Iris pigment epithelial cell (primary cell): ENCODE results near the gene CDK2.

Source experiments
- DNase-seq: peaks from one replicate; pipeline ENCODE4 v3.0.0-alpha.2; 2011; ENCODE audit warnings: low read depth

The CDK2 gene

GRCh38 chr12:55938826-55939501, 27.7 kb upstream of the CDK2 start:
- DNase-seq = no peak

GRCh38 chr12:55940065-55940732, 26.4 kb upstream of the CDK2 start:
- DNase-seq = peak; percentile 86

GRCh38 chr12:55942055-55942454, 24.6 kb upstream of the CDK2 start:
- DNase-seq = no peak

GRCh38 chr12:55942577-55943136, 24.0 kb upstream of the CDK2 start:
- DNase-seq = no peak

GRCh38 chr12:55946553-55946952, 20.1 kb upstream of the CDK2 start:
- DNase-seq = no peak

- no peak for DNase-seq
Observed at GRCh38 chr12:55955344-55955743, 11.3 kb upstream of the CDK2 start.

GRCh38 chr12:55955800-55956508, 10.7 kb upstream of the CDK2 start:
- DNase-seq = peak; percentile 69

GRCh38 chr12:55957106-55957859, 9.3 kb upstream of the CDK2 start:
- DNase-seq = no peak

- no peak for DNase-seq
Observed at GRCh38 chr12:55963760-55964159, 2.9 kb upstream of the CDK2 start.

- DNase-seq = no peak
Observed at GRCh38 chr12:55965240-55965639, 1.4 kb upstream of the CDK2 start.

GRCh38 chr12:55965941-55966407, 656 bp upstream of the CDK2 start, which contains the start of gene PMEL:
Gene PMEL (minus strand): TSS chr12:55966042. CDS start chr12:55966011, 31 bp downstream.
- DNase-seq = peak; percentile 10

- no peak for DNase-seq
Observed at GRCh38 chr12:55969356-55969755, 2.7 kb downstream of the CDK2 start.

GRCh38 chr12:55970775-55971174, 4.1 kb downstream of the CDK2 start:
- DNase-seq = peak; percentile 36

- DNase-seq = peak; percentile 84
Observed at GRCh38 chr12:55972042-55972441, 5.4 kb downstream of the CDK2 start.

GRCh38 chr12:55972456-55972855, 5.8 kb downstream of the CDK2 start:
- no peak for DNase-seq

GRCh38 chr12:55972911-55973598, 6.4 kb downstream of the CDK2 start:
- peak; percentile 53 for DNase-seq

GRCh38 chr12:55973599-55974307, 7.1 kb downstream of the CDK2 start, which contains the start of gene RAB5B:
Gene RAB5B (plus strand): TSS chr12:55974078. CDS start chr12:55986961, 12,883 bp downstream.
- DNase-seq = peak; percentile 100

- DNase-seq = peak; percentile 65
Observed at GRCh38 chr12:55974308-55974730, 7.7 kb downstream of the CDK2 start.

- no peak for DNase-seq
Observed at GRCh38 chr12:55978393-55978792, 11.8 kb downstream of the CDK2 start.

GRCh38 chr12:55979069-55979468, 12.4 kb downstream of the CDK2 start:
- no peak for DNase-seq
